Stimulated activated CD4-positive, alpha-beta T cell treated with anti-CD3 and anti-CD28 coated beads, Interleukin-1b, Interleukin-23, amount 100 ng/mL, for 48 hours (primary cell): ENCODE results near the gene C1orf105.
A peak's percentile ranks its signal among the peaks of the same experiment; 100 is the strongest.
"Not testable (repeated sequence)": the region's sequence is repeated elsewhere in the genome, so short reads cannot be mapped to it uniquely, and the experiment has no call there.

Experiments
- DNase-seq: peaks from one replicate; pipeline ENCODE4 v3.0.0-alpha.2; 2020

Gene C1orf105

GRCh38 chr1:172420385-172420784 is at the start of gene C1orf105:
Gene C1orf105 (plus strand): TSS chr1:172420685. CDS start chr1:172420886, 201 bp downstream.
- no peak for DNase-seq

- not testable (repeated sequence) for DNase-seq
Measured at GRCh38 chr1:172371646-172372045, 48.8 kb upstream of the C1orf105 start.

GRCh38 chr1:172373864-172374263 is 46.6 kb upstream of the C1orf105 start:
- no peak for DNase-seq

- no peak for DNase-seq
Measured at GRCh38 chr1:172375211-172375631, 45.3 kb upstream of the C1orf105 start.

GRCh38 chr1:172376431-172376830 is 44.1 kb upstream of the C1orf105 start:
- no peak for DNase-seq

GRCh38 chr1:172377565-172377964 is 42.9 kb upstream of the C1orf105 start:
- no peak for DNase-seq

GRCh38 chr1:172378109-172378760 is 42.2 kb upstream of the C1orf105 start:
- DNase-seq = no peak

- no peak for DNase-seq
Measured at GRCh38 chr1:172380441-172381244, 39.8 kb upstream of the C1orf105 start.

GRCh38 chr1:172381946-172382345 is 38.5 kb upstream of the C1orf105 start:
- DNase-seq = no peak

- DNase-seq = no peak
Measured at GRCh38 chr1:172382406-172382805, 38.1 kb upstream of the C1orf105 start.

- no peak for DNase-seq
Measured at GRCh38 chr1:172382990-172383389, 37.5 kb upstream of the C1orf105 start.

GRCh38 chr1:172383536-172383935 is 36.9 kb upstream of the C1orf105 start:
- DNase-seq = no peak

GRCh38 chr1:172384656-172385055 is 35.8 kb upstream of the C1orf105 start:
- no peak for DNase-seq

GRCh38 chr1:172386046-172386445 is 34.4 kb upstream of the C1orf105 start:
- no peak for DNase-seq

GRCh38 chr1:172388490-172388889 is 32.0 kb upstream of the C1orf105 start:
- DNase-seq = no peak

- DNase-seq = no peak
Measured at GRCh38 chr1:172390301-172390682, 30.2 kb upstream of the C1orf105 start.

- no peak for DNase-seq
Measured at GRCh38 chr1:172390683-172391551, 29.6 kb upstream of the C1orf105 start.

GRCh38 chr1:172391976-172392375 is 28.5 kb upstream of the C1orf105 start:
- no peak for DNase-seq

GRCh38 chr1:172393354-172393753 is 27.1 kb upstream of the C1orf105 start:
- DNase-seq = no peak

- peak; percentile 77 for DNase-seq
Measured at GRCh38 chr1:172394141-172394751, 26.2 kb upstream of the C1orf105 start.

- no peak for DNase-seq
Measured at GRCh38 chr1:172394811-172395210, 25.7 kb upstream of the C1orf105 start.

GRCh38 chr1:172395576-172395975 is 24.9 kb upstream of the C1orf105 start:
- DNase-seq = no peak

- DNase-seq = no peak
Measured at GRCh38 chr1:172397221-172397620, 23.3 kb upstream of the C1orf105 start.
